ENCODE results near the gene XXYLT1.

XXYLT1 gene

GRCh38 chr3:195140410-195140809 lies 130.5 kb downstream of the XXYLT1 start (continued):
- TF ChIP-seq ZNF513 (tag by site-specific recombination; IDR thresholded peaks at IDR 0.05) (no peak), ZFP37 (tag by site-specific recombination; IDR thresholded peaks at IDR 0.05) (no peak), PRDM1 (tag by site-specific recombination; IDR thresholded peaks at IDR 0.05) (peak; percentile 74), ZNF692 (tag by site-specific recombination; IDR thresholded peaks at IDR 0.05) (no peak)

- no peaks in the 10 kb centered on the region for H3K4me1 ChIP-seq (ENCODE audit: control insufficient read depth, insufficient read depth, low read length)
- 0 out of 2 replicates have a peak, but pooled peaks have one; percentile 31 for TF ChIP-seq SCRT2 (tag by site-specific recombination; IDR thresholded peaks at IDR 0.05)
- TF ChIP-seq ZNF398 (tag by site-specific recombination; IDR thresholded peaks at IDR 0.05) = no peak
- no peak for TF ChIP-seq ZNF600 (tag by site-specific recombination; IDR thresholded peaks at IDR 0.05)
- no peak overlapping the region for H3K27ac ChIP-seq (ENCODE audit: extremely low read depth, low read depth, low read length)
- no peaks in the 10 kb centered on the region for H3K9me3 ChIP-seq (ENCODE audit: control insufficient read depth, insufficient read depth, low read depth, low read length)
- POLR2A ChIA-PET = no interaction called here
- H3K36me3 ChIP-seq (ENCODE audit: control insufficient read depth in 2 of 2, insufficient read depth in 1 of 2, low read length in 2 of 2) = no peaks in the 10 kb centered on the region
- CTCF ChIA-PET = no interaction called here
- H3K4me3 ChIP-seq (ENCODE audit: low read depth, low read length) = no peak overlapping the region
Measured at GRCh38 chr3:195139876-195140240, 131.1 kb downstream of the XXYLT1 start.

GRCh38 chr3:195139091-195139875 lies 131.7 kb downstream of the XXYLT1 start:
- TF ChIP-seq ZNF692 (tag by site-specific recombination; IDR thresholded peaks at IDR 0.05) = no peak
- TF ChIP-seq ZBTB48 (tag by site-specific recombination; IDR thresholded peaks at IDR 0.05) = 0 out of 2 replicates have a peak, but pooled peaks have one; percentile 36

GRCh38 chr3:195137638-195138588 lies 133.0 kb downstream of the XXYLT1 start:
- 0 out of 2 replicates have a peak, but pooled peaks have one; percentile 14 for TF ChIP-seq ZBTB21 (tag by site-specific recombination; IDR thresholded peaks at IDR 0.05)
- no peak for TF ChIP-seq ZNF350 (tag by site-specific recombination; IDR thresholded peaks at IDR 0.05)
- TF ChIP-seq ATF2 (tag by site-specific recombination; IDR thresholded peaks at IDR 0.05; ENCODE audit: low read depth) = peak; percentile 68
- TF ChIP-seq ZNF600 (tag by site-specific recombination; IDR thresholded peaks at IDR 0.05) = peak; percentile 49; the same call in 1 of the 2 replicates
- TF ChIP-seq ZNF629 (tag by site-specific recombination; IDR thresholded peaks at IDR 0.05) = peak; percentile 35; the same call in 1 of the 2 replicates
- no peak overlapping the region for H3K4me3 ChIP-seq (ENCODE audit: low read depth, low read length)
- ChIA-PET CTCF (no interaction called here), POLR2A (no interaction called here)
- H3K9me3 ChIP-seq (ENCODE audit: control insufficient read depth, insufficient read depth, low read depth, low read length) = no peaks in the 10 kb centered on the region
- H3K36me3 ChIP-seq (ENCODE audit: control insufficient read depth in 2 of 2, insufficient read depth in 1 of 2, low read length in 2 of 2) = no peaks in the 10 kb centered on the region
- no peak overlapping the region for H3K27ac ChIP-seq (ENCODE audit: extremely low read depth, low read depth, low read length)
- no peaks in the 10 kb centered on the region for H3K4me1 ChIP-seq (ENCODE audit: control insufficient read depth, insufficient read depth, low read length)

More at GRCh38 chr3:195139091-195139875, 131.7 kb downstream of the XXYLT1 start:
- ChIA-PET CTCF (no interaction called here), POLR2A (interaction anchor here (0.7 kb wide), 1 partner anchor 27 kb away, joined by 3 read pairs; no protein-coding TSS in a partner anchor)
- Histone ChIP-seq H3K4me1 (ENCODE audit: control insufficient read depth, insufficient read depth, low read length) (no peaks in the 10 kb centered on the region), H3K36me3 (ENCODE audit: control insufficient read depth in 2 of 2, insufficient read depth in 1 of 2, low read length in 2 of 2) (no peaks in the 10 kb centered on the region), H3K27ac (ENCODE audit: extremely low read depth, low read depth, low read length) (no peak overlapping the region), H3K4me3 (ENCODE audit: low read depth, low read length) (no peak overlapping the region), H3K9me3 (ENCODE audit: control insufficient read depth, insufficient read depth, low read depth, low read length) (no peaks in the 10 kb centered on the region)

Measured in HEK293 (cell line).